GM19372 (cell line): ENCODE measurements around the gene PLEKHG4B.

Experiments
- ATAC-seq: cut with Tn5 transposase; IDR thresholded peaks from one replicate; pipeline ENCODE4 v1.9.1; 2021; ENCODE audit warnings: mild to moderate bottlenecking, low read depth, moderate library complexity; ENCODE audit not compliant: unreplicated experiment

PLEKHG4B gene

DNA sequence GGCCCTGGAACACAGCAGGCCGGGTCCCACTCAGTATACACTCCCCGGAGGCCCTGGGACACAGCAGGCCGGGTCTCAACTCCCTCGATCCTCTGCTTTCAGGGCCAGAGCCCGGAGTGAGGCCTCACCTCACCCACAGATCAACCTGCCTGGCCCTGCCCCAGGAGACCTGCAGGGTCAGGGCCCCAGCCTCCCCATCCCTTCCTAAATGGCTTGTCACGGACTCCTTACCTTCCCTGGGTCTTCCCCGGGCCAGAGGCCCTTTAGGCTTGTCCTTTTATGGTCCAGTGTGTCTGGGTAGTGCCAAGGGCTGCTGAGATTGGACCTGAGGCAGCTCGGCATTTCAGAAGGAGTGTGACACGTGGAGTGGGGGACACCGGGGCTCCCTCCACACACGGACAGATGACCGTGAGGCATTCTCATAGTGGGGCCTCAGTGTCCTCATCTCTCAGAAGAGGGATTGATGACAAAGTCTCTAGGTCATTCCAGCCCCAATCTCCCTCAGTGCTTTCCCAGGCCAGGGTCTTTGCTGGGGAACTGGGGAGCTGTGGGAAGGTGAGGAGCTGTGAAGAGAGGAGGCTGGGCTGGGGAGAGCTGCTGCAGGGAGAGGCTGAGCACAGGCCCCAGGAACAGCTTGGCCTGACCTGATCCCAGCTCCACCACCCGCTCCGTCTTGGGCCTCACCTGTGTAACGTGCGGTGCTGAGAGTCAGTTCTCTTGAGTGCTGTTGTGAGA, 18.0 kb upstream of the PLEKHG4B start:
- ATAC-seq, result no peak

DNA sequence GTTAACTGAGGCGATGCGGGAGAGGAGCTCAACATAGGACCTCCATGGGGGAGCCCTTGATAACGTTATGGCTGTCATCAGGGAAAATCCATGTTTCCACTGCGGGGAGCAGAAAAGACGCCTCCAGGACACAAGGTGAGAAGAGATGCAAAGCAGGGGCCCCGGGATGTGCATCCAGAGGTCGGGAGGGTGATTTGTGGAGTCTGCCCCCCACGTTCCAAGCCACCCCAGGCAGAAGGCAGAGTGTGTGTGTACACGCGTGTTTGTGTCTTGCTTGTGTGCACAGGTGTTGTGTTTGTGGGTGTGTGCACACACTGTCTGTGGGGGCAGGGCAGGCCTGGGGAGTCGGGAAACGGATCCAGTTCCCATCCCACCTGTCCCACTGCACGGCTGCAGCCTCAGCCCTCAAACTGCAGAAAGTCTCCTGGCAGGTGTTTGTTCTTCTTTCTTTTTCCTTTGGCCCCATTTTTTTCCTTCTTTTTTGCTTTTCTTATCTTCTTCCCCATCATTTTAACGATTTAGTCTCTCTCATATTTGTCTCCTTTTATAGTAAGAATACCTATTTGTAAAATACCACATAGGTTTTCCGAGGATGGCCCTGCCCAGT, 17.4 kb upstream of the PLEKHG4B start:
- ATAC-seq, result no peak

DNA sequence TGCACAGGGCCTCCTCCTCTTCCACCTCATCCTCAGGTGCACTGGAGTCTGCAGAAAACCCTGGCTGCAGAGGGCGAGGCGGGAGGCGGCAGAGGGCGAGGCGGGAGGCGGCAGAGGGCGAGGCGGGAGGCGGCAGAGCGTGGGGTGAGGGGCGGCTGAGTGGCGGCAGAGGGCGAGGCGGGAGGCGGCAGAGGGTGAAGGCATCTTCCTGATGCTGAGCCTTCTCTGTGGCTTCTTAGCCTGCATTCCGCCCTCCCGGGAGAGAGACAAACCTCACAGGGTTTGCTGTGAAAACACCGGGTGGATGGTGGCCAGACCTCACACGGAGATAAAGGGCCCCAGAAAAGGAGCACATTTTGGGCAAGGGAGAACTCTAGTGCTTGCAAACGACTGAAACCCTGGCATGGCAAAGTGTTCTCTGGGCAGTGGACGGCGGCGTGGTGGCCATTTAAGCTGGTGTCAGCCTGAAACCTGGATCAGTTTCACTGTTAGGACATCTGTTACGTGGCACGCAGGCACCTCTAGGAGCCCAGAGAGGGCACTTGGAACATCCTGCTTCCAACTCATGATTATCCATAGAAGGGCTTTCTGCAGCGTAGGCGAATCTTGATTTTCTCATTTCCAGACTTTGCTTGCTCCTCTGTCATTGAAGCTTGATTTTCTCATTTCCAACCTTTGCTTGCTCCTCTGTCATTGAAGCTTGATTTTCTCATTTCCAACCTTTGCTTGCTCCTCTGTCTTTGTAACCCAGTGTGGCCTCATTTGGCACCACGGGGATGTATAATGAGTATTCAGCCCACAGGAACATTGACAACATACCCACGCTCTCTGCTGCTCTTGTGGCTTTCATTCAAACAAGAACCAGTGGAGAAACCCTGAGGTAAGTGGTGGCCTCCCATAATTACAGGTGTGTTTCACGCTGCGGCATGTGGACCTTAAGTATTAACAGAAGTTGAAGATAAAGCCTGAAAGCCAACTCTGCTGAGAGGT, 16.3 kb upstream of the PLEKHG4B start:
- ATAC-seq, result no peak

DNA sequence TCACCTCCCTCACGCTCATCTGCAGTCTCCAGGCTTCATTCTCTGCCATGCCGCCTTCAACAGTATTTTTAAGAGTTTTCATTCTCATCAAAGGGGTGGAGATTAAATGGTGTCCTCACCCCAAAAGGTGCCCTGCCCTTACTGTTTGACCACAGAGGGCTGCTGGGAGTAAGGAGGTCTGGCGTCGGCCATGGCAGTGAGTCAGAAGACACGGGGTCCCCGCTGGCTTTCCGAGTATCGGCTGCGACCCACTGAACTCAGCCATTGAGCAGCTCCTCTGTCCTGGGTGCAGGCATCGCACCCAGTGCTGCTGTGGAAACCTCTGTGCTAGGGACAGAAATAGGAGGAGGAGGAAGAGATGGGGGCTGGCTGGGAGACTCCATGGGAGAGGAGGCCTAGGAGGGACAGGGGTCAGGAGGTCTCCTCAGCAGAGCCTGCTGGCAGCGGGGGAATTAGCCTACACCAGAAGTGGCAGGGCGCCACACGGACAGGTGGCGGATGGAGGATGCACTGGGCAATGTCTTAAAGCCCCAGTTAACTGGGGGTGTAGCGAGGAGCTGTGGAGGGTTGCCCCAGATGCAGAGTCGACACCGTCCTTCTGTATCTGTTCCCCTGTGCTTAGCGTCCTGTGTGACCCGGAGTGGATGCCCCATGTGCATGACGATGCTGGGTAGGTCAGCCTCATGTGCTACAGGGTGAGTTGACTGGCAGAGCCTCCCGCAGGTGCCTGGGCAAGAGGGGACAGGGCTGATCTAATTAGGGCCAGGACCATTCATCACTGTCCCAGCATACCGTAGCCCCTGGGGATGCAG, 15.4 kb upstream of the PLEKHG4B start:
- ATAC-seq, result no peak

DNA sequence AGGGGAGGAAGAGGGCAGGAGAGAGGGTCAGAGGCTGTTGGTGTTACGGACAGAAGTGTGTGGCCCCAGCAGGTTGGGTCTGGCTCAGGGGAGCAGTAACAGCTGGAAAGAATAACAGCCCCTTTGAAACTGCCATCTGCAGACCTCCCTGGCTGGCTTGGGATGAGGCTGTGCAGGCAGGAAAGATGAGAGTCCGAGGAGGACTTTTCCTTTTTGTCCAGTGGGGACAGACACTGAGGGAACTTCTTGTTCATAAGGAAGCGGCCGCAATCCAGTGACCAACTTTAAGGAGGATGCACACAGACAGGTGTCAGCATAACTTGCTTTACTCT, 14.8 kb upstream of the PLEKHG4B start:
- ATAC-seq, result no peak

DNA sequence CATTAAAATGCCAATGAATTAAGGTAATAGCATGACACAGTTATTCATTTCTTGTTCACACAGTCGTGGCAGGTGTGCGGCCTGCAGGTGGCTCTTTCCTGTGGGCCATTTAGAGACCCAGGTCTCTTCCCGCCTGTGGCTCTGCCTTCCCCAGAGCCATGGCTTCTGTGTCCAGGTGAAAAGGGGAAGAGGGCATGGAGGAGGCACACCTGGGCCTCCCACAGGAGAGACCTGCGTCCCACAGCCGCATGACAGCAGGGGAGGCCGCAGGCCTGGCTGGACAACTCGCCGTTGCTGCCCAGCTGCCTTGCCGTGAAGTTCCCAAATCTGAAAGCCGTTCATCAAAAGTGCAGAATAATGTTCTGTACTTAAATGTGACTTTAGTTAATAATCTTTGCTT, 14.4 kb upstream of the PLEKHG4B start:
- no peak for ATAC-seq

DNA sequence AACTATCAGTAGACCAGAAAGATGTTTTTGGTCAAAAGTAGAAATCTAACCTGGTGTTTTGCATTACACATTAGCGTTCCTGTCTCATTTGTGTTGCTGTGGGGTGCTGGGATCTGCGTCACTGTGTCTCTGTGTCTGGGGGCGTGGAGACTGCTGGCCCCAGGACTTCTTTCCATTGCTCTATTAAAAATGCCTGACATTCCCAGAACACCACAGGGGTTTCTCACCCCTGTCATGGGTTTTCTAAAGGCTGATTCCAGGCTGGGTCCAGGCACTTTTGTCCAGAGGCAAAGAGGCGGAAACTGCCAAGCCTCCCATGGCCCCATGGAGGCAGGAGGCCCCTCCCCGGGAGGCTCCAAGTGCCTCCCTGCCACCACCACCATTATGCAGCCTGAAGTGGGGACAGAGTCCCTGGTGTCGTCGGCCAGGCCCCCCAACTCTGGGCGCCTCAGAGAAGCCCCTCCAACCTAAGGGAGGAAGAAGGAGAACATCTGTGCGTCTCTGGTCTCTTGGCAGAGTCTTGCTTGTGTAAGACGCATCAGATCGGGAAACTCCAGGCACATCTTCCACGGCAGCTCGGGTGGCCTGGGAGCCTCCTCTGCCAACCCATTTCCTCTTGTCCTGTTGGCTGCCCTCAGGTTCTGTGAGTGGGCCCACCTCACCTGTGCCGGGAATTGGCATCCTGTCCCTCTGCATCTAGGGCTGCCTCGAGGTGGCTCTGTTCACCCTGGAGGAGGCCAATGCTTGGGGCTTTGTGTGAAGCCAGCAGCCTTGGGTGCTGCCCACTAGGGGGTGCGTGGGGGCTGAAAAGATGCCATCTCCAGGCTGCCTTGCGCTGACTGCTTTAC, 13.8 kb upstream of the PLEKHG4B start:
- no peak for ATAC-seq

DNA sequence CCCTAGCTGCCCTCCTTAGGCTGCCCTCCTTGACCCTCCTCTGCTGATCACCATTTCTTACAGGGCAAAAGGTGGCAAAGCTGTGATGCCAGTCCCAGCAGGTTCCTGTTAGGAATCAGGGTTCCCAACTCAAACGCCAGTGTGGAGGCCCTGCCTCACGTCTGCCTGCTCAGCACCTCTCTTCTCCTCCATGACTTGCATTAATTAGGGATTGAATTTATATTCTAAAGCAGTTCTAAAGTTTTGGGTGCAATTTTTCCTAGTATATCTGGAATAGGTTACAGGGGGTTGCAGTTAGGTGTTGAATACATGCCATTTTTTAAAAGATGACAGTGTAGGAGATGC, 13.2 kb upstream of the PLEKHG4B start:
- ATAC-seq, result no peak

DNA sequence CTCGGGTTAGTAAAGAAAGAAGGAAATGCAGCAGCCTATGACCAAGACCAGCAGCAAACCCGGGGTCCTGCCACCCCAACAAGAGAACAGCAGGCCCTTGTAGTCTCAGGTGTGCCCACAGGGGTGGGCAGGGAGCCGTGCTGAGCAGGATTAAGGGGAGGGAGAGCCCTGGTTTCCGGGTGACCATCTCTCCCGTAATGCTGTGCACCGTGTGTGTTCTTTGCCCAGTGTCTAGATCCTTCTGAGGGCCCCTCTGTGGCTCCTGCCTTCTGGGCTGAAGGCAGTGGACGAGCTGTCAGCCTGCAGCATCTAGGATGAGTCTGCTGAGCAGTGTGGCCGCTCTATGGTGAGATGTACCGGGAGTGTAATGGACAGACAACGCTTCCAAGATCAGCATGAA, 12.7 kb upstream of the PLEKHG4B start:
- no peak for ATAC-seq

DNA sequence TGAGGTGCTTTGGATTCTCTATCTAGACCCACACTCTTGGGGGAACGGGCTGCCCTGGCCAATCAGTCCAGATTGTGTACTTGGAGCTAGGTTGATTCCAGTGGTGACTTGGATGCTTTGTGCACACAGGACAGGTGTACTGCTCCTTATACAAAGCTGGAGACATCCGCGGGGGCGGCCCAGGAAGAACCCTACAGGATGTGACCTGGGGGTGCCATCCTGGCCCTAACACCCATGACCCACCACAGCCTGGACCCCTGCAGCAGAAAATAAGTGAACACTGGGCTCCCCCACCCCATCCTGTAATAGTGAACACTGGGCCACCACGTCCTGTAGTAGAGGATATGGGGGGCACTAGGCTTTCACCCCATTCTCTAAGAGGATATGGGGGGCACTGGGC, 12.1 kb upstream of the PLEKHG4B start:
- ATAC-seq, result no peak

DNA sequence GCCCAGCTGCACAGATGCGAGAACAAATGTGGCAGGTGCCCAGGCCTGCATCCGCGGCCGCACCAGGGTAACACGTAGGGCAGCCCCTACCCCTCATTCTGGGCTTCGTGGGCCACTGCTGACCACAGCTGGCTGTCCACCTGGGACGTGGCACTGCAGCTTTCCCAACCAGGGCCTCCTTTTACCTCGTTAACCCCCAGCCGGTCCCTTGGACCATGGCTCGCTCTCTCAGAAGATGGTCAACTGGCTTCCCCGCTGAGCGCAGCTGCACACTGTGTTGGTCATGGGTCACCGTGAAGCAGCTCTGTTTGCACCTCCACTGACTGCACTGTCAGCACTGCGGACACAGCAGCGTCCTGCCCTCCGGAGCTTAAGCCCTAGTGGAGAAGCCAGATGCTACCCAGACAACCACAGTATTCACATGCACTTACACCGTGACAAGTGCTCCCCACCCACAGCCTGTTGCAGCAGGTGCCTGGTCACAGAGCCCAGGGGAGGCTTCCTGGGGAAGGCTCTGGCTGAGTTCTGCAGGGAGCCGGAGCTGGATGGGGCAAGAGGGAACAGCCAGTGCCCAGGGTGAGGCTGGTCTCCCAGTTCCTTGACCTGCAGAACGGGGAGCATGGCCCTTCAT, 10.5 kb upstream of the PLEKHG4B start:
- no peak for ATAC-seq

DNA sequence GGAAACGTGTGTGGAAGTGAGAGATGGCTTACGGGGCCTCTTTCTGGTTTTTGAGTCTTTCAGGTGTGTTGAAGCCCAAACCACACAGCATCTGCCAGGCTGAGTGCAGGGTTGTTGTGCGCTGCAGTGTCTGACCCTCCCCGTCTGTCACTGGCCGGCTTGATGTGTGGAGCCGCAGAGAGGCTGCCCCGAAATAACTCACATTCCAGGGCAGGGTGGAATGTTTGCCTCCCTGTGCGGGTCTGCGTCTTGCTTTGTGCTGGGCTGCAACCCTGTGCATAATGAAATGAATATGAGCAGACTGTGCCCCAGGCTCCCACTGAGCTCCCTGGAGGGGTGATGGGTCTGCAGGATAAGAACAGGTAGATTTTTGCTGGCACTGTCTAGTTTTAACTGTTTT, 9.9 kb upstream of the PLEKHG4B start:
- ATAC-seq, result no peak

DNA sequence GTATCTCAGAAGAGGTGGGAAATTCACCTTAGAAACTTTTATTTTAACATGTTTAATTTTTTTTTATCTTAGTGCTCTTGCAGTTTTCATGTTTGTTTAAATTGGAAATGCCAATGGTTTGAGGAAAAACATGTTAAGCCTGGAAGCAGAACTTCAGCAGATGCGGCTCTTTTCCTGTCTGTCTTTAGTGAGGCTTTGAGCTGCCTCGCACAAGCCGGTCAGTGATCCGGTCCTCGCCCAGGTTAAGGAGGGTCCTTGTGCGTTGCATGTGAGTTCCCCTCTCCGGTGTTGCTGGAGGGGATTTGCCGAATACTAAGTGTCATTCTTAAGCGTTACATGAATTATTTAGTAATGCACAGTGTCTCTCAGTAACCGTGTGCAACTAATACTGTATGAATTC, 9.4 kb upstream of the PLEKHG4B start:
- ATAC-seq, result no peak

DNA sequence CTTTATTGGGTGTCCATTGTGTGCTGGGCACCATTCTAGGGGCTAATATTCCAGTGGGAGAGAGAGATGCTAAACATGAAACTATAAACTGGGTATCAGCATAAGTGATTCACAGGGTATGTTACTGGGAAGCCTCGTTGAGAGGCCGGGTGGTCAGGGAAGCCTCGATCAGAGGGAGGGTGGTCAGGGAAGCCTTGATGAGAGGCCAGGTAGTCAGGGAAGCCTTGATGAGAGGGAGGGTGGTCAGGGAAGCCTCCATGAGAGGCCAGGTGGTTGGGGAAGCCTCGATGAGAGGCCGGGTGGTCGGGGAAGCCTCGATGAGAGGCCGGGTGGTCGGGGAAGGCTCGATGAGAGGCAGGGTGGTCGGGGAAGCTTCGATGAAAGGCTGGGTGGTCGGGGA, 8.9 kb upstream of the PLEKHG4B start:
- no peak for ATAC-seq

DNA sequence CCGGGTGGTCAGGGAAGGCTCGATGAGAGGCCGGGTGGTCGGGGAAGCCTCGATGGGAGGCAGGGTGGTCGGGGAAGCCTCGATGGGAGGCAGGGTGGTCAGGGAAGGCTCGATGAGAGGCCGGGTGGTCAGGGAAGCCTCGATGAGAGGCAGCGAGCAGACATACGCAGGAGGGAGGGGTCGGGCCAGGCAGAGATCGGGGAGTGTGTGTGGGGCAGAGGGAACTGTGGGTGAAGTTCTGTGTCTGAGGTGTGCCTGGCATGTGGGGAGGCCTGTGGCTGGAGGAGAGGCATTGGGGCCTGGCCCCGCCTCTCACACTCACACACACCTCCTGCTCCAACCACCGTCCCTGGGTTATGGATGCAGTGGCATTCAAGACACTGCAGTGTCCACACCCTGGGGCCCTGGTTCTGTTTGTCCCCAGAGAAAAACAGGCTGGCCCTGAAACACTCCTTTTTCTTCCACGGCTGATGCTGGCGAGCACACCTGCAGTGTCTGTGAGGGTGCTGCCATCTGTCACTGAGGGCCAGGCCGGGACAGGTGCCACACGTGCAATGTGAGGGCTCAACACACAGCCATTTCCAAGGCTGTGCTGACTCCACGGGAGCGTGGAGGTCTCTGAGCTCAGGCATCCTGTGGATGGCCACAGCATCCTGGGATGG, 6.5 kb upstream of the PLEKHG4B start:
- ATAC-seq, result no peak

DNA sequence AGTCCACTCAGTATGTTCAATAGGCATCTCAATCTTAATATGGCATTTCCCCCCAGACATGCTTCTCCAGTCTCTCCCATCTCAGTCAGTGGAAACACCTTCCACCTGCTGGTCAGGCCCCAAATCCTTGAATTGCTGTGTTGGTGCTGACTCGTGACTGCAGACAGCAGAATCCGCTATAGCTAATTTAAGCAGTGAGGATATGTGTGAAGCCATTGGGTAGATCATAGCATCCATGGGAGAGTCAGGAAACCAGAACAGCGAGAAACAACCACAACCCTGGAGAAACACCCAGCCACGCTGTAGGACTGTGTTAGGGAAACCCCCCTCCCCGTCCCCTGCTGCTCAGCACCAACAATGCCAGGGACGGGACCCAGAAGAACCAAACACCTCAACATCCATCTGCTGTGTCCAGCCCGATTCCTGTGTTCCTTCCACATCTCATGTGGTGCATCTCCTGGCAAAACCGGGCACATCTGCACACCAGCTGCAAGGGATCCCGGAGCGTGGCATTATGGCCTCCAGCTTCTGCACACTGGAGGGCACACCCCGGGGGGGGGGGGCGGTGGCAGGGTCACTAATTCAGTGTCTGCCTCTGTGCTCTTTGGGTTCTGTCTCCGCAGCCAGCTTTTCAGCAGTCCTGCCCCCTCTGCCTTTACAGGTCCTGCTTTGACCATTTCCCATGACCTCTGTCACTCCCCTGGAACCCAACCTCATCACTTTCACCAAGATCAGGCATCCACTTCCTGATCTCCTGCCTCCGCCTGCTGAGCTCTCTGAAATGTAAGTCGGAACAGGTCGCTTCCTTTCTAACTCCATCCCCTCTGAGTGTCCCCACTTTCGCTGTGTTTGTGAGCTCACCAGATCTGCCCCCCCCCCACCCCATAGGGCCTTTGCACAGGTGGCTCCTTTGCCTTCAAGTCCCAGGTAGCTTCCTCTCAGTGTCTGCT, 2.4 kb upstream of the PLEKHG4B start:
- no peak for ATAC-seq

DNA sequence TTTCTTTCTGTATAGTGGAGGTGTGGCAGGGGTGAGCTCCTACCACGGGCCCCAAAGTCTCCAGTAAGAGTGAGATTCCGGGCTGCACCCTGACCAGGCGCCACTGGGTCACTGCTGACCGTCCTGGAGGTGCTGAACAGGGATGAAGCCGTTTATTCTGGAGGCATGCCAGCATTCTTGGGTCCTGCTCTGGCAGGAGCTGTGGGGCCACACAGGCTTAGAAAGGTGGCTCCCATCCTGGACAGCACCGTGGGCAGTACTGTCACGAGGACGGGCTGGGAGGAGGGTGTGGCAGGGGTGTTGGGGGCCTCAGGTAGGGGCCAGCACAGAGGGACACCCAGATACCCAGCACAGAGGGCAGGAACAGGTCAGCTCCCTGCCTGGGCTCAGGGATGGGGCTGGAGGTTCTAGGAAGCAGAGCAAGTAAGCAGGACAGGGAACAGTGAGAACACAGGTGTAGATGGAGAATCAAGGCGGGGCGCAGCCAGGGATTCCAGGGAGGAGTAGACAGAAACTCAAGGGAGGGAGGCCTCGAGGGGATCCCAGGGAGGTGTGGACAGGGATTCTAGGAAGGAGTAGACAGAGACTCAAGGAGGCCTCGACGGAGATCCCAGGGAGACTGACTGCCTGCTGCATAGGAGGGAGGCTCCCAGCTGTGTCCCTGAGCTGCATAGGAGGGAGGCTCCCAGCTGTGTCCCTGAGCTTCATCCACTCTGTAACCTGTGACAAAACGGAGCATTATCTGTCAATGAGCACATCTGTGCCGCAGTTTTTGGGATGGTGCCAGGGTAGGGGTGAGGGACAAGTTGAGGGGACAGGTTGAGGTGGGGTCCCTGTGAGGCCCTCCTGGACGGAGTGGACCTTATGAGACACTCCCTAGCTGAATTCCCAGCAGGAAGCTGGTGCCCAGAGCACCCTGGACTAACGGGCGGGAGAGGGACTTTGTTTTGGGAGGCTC, 1.1 kb upstream of the PLEKHG4B start:
- ATAC-seq, result no peak
